ENCODE measurements around the gene MINK1.
"Not testable (repeated sequence)": the region's sequence is repeated elsewhere in the genome, so short reads cannot be mapped to it uniquely, and the experiment has no call there.

Gene MINK1

DNA sequence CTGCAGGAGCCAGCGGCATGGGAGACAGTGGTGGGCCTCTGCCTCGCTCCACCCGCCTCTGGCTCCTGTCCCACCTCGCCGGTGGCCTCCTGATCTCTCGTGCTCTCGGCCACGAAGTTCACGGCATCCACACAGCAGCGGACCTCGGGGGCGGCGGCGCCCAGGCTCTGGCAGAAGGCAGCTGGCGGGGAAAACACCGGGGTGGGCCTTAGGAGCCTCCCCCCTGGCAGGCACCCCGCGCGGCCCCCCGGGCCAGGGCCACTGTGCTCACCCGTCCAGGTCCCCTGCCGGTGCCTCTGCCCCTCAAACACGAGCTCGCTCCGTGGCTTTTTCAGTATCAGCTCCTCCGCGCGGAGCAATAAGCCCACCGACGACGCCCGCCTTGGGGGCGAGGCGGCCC, 65.8 kb downstream of the MINK1 start:
- DNase-seq (ENCODE audit: low read depth, low spot score), result no peak

DNA sequence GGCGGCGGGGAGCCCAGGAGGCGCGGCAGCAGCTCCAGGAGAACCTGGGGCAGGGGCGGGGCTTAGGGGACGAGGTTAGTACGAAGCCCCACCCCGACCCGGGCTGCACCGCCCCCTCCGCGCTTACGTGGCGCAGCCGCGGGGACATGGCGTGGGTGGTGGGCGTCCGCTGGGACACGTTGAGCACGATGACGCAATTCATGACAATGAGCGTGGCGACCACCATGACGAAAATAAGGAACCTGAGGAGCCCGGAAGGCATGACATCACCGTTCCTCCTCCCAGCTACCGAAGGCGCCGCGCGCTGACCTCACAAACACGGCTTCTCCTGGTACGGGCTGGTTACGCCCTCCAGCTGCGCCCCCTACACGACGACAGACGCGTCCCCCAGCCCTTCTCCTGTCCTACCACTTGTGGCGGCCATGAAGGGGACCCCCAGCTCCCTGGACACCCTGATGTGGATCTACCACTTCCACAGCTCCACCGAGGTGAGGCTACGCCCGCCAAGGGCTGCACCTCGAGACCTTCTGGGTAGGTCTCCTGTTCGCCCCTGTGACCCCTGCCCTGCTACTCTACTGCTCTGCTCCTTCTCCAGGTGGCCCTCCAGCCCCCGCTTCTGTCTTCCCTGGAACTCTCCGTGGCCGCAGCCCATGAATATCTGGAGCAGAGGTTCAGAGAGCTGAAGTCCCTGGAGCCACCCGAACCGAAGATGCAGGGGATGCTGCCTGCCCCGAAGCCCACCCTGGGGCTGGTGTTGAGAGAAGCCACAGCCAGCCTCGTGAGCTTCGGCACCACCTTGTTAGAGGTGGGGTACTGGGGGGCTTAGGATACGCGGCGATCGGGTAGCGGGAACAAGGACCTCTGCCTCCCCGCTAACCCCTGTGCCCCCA, 66.4 kb downstream of the MINK1 start, which contains the start of gene C17orf107:
Gene C17orf107 (plus strand): TSS at position 196 of the 890 bp plus-strand sequence. CDS start 227 bp downstream, at position 423.
- DNase-seq (ENCODE audit: low read depth, low spot score), result no peak

DNA sequence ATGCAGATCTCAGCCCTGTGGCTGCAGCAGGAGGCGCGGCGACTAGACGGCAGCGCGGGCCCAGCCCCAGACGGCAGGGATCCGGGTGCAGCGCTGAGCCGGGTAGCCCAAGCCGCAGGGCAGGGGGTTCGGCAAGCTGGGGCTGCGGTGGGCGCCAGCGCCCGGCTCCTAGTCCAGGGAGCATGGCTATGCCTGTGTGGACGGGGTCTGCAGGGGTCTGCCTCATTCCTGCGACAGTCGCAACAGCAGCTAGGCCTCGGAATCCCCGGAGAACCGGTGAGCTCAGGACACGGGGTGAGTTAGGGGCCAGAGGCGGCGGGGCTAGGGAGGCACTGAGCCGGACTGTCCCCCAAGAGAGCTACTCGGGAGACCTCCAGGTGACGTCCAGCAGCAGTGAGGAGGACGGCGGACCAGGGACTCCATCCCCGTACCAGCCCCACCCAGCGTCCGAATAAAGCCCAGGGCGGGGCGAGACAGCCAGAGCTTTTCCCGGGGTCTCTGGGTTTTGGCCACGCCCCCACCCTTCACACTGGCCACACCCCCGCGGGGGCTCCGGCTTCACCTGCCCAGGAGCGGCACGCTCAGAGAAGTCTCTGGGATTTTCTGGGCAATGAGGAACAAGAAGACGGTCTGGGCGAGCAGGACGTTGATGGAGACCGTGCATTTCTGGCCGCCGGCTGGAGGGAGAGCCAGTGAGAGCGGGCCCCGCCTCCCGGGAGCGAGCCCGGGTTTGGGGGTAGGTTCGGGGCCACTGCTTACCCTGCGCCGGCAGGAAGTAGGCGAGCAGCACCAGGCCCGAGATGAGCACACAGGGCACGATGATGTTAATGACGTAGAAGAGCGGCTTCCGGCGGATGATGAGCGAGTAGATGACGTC, 67.3 kb downstream of the MINK1 start:
- DNase-seq (ENCODE audit: low read depth, low spot score), result no peak

DNA sequence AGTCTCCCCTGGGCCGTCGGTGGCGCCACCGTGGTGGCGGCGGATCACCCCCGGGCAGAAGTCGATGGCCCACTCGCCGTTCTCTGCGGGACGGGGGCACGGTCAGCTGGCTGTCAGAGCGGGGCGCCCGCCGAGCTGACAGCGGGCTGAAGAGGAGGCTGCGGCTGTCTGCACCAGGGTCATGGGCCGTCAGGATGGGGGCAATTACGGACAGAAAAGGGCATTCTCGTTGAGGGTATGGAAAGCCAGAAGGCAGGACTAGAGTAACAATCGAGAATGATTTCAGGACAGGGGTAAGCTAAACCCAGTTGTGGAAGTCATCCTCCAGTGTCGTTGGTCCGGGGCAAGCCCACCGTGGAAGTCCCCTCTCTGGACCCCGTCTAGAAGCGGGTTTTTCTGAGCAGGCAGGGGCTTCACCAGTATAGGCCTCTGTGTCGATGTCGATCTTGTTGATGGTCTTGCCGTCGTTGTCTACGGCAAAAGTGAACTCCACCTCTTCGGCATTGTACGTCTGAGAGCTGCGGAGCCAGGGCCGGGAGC, 68.0 kb downstream of the MINK1 start:
- no peak for DNase-seq (ENCODE audit: low read depth, low spot score)

DNA sequence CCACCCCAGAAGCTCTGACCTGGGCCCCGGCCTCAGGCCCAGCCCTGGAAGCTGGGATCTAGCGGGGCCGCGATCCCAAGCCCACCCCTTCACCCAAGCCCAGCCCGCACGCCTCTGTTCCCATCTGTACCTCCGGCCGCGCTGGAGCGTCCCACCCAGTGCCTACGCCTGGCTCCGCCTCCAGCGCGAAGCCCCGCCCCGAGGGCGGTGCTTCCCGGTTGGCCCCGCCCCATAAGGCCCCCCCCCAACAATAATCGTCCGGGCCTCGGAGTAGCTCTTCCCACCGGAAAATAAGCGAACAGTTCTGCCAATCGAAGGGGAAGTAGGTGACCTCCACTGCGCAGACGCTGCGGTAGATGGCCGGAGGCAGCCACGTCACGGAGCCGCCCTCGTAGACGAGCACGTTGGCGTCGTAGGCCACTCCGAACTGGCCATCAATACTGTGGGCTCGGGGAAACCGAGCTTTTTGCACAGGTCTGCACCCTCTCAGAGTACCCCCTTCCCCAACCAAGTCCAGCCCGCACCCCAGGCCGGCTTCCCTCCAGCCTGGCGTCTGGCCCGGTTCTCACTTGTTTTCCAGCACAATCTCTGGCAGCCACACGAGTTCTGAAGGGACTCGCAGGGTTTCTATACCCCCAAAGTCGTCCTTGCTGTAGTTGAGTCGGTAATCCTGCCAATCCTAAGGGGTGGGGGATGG, 68.7 kb downstream of the MINK1 start:
- DNase-seq (ENCODE audit: low read depth, low spot score), result no peak

DNA sequence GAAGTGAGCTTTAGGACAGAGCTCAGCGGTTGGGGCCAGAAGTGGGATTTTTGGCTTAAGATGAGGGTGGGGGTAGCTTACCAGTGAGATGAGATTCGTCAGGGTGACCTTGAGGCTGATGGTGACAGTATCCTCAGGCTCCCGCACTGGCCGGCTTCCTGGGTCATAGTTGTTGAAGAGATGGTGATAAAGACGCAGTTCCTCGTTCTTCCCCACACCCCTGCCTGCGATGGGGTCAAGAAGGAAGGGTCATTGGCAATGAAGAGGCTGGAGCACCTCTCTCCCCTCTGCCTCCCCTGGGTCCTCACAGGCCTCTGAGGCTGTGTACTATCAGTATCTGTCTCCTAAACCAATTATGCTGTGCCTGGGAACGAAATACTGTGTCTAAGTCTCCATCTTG, 69.4 kb downstream of the MINK1 start:
- no peak for DNase-seq (ENCODE audit: low read depth, low spot score)

DNA sequence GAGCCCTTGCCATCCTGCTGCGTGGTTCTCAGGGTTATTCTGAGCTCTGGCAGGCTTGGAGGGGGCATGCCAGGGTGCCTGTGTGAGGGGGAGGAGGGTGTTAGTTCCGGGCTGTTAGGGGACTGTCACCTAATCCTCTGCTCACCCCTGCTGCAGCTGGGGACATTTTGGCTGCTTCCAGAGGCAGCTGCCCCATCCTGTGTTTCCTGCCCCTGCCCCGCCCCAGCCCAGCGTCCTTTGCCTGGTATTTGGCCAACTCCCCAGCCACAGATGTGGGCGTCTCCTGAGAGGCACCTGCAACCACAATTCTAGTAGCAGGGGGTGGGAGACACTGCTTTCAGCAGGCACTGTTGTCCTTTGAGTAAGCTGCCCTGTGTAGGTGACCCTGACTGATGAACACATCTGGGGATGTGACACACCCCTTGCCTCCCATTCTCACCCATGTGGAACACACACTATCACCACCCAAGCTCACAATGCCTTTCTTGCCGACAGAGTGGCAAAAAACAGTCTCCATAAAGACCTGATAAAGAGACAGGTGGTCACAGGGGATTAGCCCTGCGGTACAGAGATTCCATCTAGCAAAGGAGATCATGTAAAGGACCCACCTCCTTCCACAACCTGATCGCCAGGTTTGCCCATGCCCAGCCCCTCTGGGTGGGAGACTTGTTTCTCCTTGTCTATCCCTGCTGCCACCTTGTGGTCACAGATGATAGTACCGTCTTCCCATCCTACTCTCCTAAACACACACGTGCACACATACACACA, 70.1 kb downstream of the MINK1 start, which contains the start of gene CHRNE:
Gene CHRNE (minus strand): TSS at position 48 of the 768 bp plus-strand sequence. CDS start 35 bp downstream, at position 13.
- DNase-seq (ENCODE audit: low read depth, low spot score), result peak; percentile 59

DNA sequence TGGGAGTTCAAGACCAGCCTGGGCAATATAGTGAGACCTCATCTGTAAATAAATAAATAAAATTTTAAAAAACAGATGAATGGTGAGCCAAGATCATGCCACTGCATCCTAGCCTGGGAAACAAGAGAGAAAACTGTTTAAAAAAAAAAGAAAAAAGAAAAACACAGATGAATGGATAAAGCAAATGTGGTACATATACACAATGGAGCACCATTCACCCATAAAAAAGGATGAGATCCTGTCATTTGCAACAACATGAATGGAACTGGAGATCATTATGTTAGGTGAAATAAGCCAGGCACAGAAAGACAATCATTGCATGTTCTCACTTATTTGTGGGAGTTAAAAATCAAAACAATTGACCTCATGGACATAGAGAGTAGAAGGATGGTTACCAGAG, 73.5 kb downstream of the MINK1 start:
- not testable (repeated sequence) for DNase-seq (ENCODE audit: low read depth, low spot score)

DNA sequence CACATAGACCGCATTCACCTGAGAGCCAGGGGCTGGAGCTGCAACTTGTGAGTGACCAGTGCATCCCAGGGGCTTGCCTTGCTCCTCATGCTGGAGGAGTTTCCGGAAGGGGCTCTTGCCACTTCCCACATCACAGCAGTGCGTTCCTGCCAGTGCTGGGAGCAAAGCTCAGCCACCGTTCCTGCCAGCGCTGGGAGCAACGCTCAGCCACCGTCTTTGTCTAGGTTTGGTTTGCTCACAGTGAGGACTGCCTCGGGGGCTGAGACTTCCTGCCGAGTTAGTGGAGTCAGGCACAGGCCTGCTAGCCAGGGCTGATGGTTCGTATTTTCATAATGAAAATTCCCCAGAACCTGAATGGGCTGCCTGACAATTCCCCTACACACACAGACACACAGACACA, 75.2 kb downstream of the MINK1 start:
- no peak for DNase-seq (ENCODE audit: low read depth, low spot score)

DNA sequence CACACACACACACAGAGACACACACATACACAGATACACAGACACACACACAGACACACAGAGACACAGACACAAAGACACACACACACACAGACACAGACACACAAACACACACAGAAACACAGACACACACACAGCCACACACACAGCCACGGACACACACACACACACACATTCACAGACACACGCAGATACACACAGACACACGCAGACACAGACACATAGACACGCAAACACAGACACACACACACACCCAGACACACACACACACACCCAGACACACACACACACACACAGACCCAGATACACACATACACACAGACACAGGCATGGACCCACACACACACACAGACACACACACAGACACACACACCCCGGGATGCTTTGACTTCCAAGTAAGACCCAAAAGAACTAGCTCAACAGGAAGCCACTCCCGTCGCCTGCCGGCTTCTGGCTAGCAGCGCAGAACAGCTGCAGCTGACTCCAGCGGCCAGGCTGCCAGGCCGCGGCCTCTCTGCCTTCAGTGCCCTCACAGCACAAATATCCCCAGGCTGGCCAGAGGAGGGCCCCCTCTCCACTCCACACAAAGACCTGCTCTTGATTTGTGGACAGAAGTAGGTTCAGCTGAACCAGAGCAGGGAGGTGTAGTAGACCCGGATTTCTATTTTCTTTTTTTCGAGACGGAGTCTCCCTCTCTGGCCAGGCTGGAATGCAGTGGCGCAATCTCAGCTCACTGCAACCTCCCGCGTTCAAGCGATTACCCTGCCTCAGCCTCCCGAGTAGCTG, 75.8 kb downstream of the MINK1 start:
- DNase-seq (ENCODE audit: low read depth, low spot score), result peak; percentile 81

DNA sequence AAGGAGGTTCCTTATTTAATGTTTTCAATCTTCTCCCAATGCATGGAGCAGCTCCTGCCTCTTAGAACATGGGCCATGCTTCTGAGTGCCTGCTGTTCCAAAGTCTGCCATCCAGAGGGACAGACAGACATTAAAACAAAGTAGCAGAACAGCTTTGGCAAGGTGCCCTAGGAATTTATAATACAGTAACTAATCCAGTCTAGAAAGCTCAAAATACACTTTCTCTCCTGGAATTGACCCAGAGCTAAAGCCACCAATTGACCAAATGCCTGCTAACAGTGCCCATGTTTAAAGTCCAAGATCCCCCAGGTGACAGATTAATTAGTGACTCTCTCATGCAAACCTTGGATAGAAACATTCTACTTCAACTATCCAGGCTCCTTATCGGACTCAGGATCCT, 80.9 kb downstream of the MINK1 start:
- DNase-seq (ENCODE audit: low read depth, low spot score), result no peak

DNA sequence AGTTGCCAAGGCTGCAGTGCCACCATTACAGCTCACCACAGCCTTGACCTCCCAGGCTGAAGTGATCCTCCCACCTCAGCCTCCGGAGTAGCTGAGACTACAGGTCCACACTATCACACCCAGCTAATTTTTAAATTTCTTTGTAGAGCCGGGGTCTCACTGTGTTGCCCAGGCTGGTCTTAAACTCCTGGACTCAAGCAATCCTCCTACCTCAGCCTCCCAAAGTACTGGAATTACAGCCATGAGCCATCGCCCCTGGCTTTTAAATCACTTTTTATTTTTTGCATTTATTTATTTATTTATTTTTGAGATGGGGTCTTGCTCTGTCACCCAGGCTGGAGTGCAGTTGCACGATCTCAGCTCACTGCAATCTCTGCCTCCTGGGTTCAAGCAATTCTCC, 81.4 kb downstream of the MINK1 start:
- DNase-seq (ENCODE audit: low read depth, low spot score), result not testable (repeated sequence)

DNA sequence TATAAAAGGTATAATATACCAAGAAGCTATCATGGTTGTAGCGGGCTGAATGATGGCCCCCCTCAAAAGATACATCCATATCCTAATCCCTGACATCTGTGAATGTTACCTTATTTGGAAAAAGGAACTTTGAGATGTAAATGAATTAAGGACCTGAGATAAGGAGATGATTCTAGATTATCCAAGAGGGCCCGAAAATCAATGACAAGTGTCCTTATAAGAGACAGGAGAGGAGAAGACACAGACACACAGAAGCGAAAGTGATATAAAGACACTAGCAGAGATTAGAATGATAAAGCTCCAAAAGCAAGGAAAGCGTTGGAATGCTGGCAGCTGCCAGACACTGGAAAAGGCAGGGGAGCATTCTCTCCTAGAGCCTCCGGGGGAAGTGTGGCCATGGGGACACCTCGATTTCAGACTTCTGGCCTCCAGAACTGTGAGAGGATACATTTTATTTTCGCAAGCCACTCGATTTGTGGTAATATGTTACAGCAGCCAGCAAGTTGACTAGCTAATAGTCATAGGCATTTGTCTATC, 86.4 kb downstream of the MINK1 start:
- no peak for DNase-seq (ENCODE audit: low read depth, low spot score)

DNA sequence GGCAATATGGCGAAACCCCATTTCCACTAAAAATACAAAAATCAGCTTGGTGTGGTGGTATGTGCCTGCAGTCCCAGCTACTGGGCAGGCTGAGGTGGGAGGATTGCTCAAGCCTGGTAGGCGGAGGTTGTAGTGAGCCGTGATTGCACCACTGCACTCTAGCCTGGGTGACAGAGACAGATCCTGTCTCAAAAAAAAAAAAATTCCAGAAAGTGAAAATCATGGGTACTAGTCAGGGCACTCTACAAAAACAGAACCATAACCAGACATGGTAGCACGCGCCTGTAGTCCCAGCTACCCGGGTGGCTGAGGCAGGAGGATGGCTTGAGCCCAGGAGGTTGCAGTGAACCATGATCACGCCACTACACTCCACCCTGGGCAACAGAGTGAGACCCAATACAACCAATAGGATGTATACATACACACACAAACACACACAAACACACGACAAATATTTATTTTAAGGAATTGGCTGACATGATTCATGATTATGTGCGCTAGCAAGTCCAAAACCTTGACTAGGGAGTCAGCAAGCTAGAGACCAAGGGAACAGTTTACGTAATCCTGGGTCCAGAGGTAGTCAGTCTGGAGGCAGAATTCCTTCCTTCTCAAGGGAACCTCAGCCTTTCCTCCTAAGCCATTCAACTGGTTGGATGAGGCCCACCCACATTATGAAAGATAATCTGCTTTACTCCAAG, 87.4 kb downstream of the MINK1 start:
- DNase-seq (ENCODE audit: low read depth, low spot score), result no peak

DNA sequence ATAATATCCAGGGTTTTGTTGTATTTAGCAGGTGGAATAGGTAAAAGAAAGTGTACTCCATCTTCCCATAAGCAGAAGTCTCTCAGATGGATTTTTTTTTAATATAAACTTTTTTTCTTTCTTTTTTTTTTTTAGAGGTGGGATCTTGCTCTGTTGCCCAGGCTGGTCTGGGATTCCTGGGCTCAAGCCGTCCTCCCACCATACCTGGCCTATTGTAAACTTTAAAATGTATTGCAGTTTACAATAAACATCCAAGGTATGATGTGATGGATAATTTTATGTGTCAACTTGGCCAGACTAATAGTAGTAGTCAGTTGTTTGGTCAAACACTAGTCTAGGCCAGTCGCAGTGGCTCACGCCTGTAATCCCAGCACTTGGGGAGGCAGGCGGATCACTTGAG, 88.2 kb downstream of the MINK1 start:
- DNase-seq (ENCODE audit: low read depth, low spot score), result no peak

DNA sequence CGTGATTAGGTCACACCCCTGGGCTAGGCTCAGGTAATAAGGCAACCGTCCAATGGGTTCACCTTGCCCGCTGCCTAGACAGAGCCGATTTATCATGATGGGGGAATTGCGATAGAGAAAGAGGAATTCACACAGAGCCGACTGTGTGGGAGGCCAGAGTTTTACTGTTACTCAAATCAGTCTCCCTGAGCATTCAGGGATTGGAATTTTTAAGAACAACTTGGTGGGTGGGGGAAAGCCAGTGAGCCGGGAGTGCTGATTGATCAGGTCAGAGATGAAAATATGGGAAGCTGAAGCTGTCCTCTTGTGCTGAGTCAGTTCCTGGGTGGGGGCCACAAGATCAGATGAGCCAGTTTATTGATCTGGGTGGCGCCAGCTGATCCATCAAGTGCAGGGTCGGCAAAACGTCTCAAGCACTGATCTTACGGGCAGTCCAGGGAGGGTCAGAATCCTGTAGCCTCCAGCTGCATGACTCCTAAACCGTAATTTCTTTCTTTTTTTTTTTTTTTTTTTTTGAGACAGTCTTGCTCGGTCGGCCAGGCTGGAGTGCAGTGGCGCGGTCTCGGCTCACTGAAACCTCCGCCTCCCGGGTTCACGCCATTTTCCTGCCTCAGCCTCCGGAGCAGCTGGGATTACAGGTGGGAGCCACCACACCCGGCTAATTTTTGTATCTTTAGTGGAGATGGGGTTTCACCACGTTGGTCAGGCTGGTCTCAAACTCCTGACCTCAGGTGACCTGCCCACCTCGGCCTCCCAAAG, 93.6 kb downstream of the MINK1 start:
- DNase-seq (ENCODE audit: low read depth, low spot score), result not testable (repeated sequence)

DNA sequence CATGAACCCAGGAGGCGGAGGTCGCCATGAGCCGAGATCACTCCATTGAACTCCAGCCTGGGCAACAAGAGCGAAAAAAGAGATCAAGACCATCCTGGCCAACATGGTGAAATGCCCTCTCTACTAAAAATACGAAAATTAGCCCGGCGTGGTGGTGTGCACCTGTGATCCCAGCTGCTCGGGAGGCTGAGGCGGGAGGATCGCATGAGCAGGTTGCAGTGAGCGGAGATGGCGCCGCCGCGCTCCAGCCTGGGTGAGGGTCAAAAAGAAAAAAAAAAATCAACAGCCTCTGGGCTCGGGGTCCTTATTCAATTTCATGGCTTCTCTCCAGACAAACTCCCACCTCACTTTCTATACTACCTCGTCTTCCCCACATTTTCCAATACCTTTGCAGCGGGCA, 95.7 kb downstream of the MINK1 start:
- DNase-seq (ENCODE audit: low read depth, low spot score), result no peak

DNA sequence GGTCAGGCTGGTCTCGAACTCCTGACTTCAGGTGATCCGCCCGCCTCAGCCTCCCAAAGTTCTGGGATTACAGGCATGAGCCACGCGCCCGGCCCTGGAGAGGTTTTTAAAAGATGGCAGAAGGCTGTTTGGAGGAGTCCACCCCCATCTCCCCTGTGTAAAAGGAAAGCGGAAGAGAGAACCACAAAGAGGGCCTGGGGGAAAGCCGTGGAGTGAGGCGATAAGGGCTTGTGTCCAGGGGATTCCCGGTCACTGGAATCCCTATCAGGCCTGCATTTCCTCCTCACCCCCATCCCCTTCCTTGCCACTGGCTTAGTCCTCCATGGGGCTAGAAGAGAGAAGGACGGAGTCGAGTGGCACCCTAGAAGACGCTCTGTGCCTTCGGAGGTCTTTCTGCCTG, 98.8 kb downstream of the MINK1 start, which contains the start of gene GP1BA:
Gene GP1BA (plus strand): TSS at position 315 of the 400 bp plus-strand sequence. CDS start 328 bp downstream, outside the sequence.
- DNase-seq (ENCODE audit: low read depth, low spot score), result no peak
